ENCODE data around the gene RDX. TPM values are rescaled to one million over a fixed set of nuclear protein-coding genes. Genes with fewer than 3 reads are reported as not detected.

Gene RDX
- total RNA-seq, 1 donor from 2014 or later, result 88.2 TPM

DNA sequence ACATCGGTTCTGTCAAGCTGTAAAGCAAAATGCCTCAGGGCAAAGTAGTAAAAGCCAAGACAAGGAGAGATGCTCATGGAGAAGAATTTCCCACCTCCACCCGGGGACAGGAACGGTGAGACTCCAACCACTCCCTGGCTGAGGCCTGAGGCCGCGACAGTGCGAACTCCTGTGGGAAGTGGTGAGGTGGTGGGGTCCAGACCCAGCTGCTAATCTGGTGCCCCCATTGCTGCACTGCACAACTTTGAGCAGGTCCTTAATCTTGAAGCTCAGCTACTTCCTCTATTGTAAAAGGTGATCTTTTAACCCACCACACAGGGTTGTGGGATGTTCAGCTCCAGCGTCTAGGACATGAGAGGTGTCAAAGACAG, 119.3 kb downstream of the RDX start:
- DNase-seq (ENCODE audit: low read depth) (no peak), FAIRE-seq (no peak)
- H3K4me3 ChIP-seq (ENCODE audit: low read depth, low read length), result no peak overlapping the region
- H3K27me3 ChIP-seq (ENCODE audit: control insufficient read depth, insufficient read depth, low read length), result no peaks in the 10 kb centered on the region
- TF ChIP-seq, protein P1, sequence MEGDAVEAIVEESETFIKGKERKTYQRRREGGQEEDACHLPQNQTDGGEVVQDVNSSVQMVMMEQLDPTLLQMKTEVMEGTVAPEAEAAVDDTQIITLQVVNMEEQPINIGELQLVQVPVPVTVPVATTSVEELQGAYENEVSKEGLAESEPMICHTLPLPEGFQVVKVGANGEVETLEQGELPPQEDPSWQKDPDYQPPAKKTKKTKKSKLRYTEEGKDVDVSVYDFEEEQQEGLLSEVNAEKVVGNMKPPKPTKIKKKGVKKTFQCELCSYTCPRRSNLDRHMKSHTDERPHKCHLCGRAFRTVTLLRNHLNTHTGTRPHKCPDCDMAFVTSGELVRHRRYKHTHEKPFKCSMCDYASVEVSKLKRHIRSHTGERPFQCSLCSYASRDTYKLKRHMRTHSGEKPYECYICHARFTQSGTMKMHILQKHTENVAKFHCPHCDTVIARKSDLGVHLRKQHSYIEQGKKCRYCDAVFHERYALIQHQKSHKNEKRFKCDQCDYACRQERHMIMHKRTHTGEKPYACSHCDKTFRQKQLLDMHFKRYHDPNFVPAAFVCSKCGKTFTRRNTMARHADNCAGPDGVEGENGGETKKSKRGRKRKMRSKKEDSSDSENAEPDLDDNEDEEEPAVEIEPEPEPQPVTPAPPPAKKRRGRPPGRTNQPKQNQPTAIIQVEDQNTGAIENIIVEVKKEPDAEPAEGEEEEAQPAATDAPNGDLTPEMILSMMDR (IDR thresholded peaks at IDR 0.05; ENCODE audit: insufficient read depth, low read length, severe bottlenecking), result no peak
- H3K36me3 ChIP-seq (ENCODE audit: control insufficient read depth, insufficient read depth, low read length), result no peaks in the 10 kb centered on the region

DNA sequence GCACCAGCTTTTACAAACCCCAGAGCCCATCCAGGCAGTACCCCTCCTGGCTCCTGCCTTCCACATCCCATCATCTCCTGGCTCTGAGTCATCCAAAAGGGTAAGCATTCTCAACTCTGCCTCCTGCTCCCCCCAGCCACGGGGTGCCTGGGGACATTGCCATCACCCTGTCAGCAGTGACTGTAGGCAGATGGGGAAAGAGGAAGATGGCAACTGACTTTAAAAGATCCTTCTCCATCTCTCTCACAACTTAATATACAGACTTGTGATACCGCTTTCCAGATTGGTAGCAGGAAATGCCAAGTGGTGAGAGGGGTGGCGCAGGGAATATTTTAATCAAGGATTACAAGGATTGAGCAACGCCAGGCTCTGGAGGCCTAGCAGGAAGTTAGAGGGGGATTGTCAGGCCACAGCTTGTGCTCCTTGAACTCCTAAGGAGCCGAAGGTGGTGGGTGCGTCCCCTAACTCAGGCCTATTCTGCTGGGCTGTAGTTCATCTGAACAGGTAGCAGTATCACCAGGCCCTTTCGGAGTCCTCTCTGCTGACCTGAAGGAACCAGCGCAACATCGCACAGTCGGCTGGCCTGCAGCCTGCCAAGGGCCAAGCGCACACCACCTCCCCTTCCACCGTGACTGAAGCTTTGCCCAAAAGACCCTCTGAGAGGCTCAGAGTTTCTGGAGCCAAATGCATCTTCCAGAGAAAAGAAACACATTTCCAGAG, 119.9 kb downstream of the RDX start:
- DNase-seq (ENCODE audit: low read depth), result peak; percentile 21
- Histone ChIP-seq H3K36me3 (ENCODE audit: control insufficient read depth, insufficient read depth, low read length) (no peaks in the 10 kb centered on the region), H3K4me3 (ENCODE audit: low read depth, low read length) (no peak overlapping the region), H3K27me3 (ENCODE audit: control insufficient read depth, insufficient read depth, low read length) (no peaks in the 10 kb centered on the region)
- peak; percentile 13 for FAIRE-seq
- TF ChIP-seq, protein P1 (IDR thresholded peaks at IDR 0.05; ENCODE audit: insufficient read depth, low read length, severe bottlenecking), result no peak

DNA sequence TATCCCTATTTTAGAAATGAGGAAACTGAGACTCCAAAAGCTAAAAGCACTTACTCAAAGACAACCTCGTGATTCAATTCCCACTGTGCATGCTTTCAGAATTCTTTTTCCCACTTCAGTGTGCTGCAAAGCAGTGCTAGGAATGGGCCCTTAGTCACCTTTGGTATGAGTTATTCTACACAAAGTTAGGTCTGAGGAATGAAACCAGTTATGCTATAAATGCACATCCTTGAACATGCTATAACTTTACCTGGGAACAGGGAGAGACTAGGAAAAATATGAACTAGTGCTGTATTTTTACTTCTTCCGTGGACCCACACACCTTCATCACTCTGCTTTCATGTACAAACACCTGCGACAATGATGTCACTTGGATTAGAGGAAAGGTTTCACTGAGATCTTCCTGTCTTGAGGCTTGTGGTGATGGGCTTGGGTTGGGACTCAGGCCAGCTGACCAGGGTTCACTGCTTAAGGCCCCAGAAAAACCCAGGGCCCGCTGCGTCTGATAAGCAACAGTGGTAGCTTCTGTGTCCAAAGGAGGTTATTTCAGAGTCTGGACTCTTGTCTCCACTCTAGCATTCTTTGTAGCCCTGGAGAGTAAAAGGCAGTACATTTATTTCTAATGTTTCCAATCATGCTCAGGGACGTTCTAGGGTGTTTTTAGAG, 121.6 kb downstream of the RDX start:
- FAIRE-seq, result no peak

DNA sequence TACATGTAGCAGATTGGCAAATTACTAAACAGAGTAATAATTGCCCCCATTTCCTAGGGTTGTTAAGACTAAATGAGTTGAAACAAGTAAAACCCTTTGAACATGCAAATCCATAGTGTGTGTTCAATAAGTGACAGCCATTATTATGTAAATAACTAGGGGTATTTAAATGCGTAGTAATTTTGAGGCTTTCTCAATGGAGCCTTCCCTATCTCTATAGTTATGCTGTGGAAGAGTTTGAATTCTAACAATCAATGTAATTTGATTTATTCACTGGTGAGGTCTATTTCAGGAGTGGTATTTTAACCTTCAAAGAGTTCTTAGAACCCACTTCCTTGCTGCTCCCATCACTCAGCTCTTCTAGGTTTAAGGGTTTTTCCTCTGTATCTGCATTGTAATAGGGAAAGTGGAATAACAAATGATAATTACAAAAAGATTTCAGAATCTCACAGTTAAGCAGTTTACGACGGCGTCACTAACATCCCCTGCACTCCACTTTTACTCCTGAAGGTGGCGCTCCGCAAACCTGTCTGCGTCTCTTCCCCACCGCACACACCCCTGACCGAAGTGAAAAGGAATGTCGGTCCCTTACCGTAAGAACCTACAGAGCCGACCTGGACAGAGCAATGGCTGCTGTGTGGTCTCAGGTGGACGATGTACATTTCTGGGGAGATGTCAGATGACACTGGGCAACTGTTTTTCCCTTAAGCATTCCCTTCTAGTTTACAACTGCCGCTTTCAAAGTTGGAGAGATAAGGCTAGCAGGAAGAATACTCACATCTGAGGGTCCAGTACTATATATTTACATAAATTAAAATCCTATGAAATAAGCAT, 122.4 kb downstream of the RDX start:
- FAIRE-seq (no peak), DNase-seq (ENCODE audit: low read depth) (peak; percentile 73)
- Histone ChIP-seq H3K36me3 (ENCODE audit: control insufficient read depth, insufficient read depth, low read length) (no peaks in the 10 kb centered on the region), H3K27me3 (ENCODE audit: control insufficient read depth, insufficient read depth, low read length) (no peaks in the 10 kb centered on the region), H3K4me3 (ENCODE audit: low read depth, low read length) (no peak overlapping the region)
- TF ChIP-seq, protein P1 (IDR thresholded peaks at IDR 0.05; ENCODE audit: insufficient read depth, low read length, severe bottlenecking), result peak; percentile 90

More for the DNA sequence above, 121.6 kb downstream of the RDX start:
- Histone ChIP-seq H3K27me3 (ENCODE audit: control insufficient read depth, insufficient read depth, low read length) (no peaks in the 10 kb centered on the region), H3K36me3 (ENCODE audit: control insufficient read depth, insufficient read depth, low read length) (no peaks in the 10 kb centered on the region), H3K4me3 (ENCODE audit: low read depth, low read length) (no peak overlapping the region)
- DNase-seq (ENCODE audit: low read depth), result peak; percentile 49
- TF ChIP-seq, protein P1 (IDR thresholded peaks at IDR 0.05; ENCODE audit: insufficient read depth, low read length, severe bottlenecking), result no peak

DNA sequence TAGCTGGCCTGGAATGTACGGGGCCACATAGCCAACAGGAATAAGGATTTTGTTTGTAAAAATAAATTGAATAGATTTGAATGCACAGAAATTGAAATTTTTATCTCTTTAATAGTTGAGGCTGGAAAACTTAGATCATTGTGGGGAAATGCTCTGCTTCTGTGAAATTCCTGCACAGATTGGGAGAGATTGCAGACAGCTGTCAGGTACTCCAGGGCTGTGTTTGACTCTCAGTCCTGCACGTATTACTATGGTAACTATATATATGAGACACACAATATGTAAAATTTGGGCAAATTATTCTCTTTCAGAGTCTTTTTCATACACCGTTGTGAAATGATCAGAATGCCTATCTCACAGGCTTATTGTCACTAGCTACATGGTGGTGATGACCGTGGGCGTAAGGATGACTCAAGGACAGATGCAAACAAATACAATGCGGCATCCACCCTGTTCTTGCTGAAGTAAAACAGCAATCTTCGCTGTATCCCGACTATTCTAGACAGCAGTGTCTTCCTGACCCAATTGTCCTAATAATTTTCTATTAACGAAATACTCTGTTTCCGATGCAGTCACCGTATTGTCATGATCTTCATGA, 123.8 kb downstream of the RDX start:
- H3K4me3 ChIP-seq (ENCODE audit: low read depth, low read length), result no peak overlapping the region
- FAIRE-seq (no peak), DNase-seq (ENCODE audit: low read depth) (no peak)
- H3K27me3 ChIP-seq (ENCODE audit: control insufficient read depth, insufficient read depth, low read length), result no peaks in the 10 kb centered on the region
- no peaks in the 10 kb centered on the region for H3K36me3 ChIP-seq (ENCODE audit: control insufficient read depth, insufficient read depth, low read length)
- TF ChIP-seq, protein P1 (IDR thresholded peaks at IDR 0.05; ENCODE audit: insufficient read depth, low read length, severe bottlenecking), result no peak
